D721Med (cell line): ENCODE data around the gene KRTAP4-9.
"Not testable (repeated sequence)": the region's sequence is repeated elsewhere in the genome, so short reads cannot be mapped to it uniquely, and the experiment has no call there.

Experiments
- DNase-seq: peaks from one replicate; pipeline ENCODE4 v3.0.0; 2011; ENCODE audit warnings: low spot score; ENCODE audit not compliant: insufficient read length
- FAIRE-seq: peaks from 2 replicates; lab custom pipeline; 2011; peaks lifted over from hg19 to GRCh38; lab: Jason Lieb, UNC
- TF ChIP-seq, protein P1 (sequence below): IDR thresholded peaks from 2 replicates; pipeline ENCODE4 v1.5.1; 2012; ENCODE audit warnings: mild to moderate bottlenecking, control low read depth; ENCODE audit not compliant: insufficient read depth; ENCODE audit errors: missing control alignments

Gene KRTAP4-9

DNA sequence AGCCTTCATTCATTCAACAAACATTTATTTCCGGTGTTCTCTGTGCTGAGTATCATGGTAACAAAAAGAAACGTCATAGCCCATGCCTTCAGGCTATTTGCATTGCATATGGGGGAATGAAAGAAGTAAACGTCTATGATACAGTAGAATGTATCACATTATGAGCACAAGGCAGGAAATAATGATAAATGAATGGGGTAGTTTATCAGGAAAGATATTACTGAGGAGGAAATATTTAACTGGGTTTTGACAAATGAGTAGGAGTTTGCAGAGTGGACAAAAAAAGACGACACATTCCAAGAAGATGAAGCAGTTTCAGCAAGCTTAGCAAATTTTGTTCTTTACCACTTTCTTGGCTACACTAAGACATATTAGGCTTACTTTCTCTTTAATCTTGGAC, 22.6 kb upstream of the KRTAP4-9 start:
- DNase-seq, result no peak
- TF ChIP-seq, protein P1, sequence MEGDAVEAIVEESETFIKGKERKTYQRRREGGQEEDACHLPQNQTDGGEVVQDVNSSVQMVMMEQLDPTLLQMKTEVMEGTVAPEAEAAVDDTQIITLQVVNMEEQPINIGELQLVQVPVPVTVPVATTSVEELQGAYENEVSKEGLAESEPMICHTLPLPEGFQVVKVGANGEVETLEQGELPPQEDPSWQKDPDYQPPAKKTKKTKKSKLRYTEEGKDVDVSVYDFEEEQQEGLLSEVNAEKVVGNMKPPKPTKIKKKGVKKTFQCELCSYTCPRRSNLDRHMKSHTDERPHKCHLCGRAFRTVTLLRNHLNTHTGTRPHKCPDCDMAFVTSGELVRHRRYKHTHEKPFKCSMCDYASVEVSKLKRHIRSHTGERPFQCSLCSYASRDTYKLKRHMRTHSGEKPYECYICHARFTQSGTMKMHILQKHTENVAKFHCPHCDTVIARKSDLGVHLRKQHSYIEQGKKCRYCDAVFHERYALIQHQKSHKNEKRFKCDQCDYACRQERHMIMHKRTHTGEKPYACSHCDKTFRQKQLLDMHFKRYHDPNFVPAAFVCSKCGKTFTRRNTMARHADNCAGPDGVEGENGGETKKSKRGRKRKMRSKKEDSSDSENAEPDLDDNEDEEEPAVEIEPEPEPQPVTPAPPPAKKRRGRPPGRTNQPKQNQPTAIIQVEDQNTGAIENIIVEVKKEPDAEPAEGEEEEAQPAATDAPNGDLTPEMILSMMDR, result no peak
- FAIRE-seq, result no peak

- not testable (repeated sequence) for DNase-seq, FAIRE-seq
These were observed 21.8 kb upstream of the KRTAP4-9 start for GRCh38 chr17:41083427-41083826.

- not testable (repeated sequence) for DNase-seq, FAIRE-seq
These were observed 20.9 kb upstream of the KRTAP4-9 start, which contains the start of gene KRTAP4-7 for GRCh38 chr17:41084100-41084856. Gene KRTAP4-7, plus strand, starts transcription at chr17:41084150. Its CDS starts 57 bp downstream, at chr17:41084207.

DNA sequence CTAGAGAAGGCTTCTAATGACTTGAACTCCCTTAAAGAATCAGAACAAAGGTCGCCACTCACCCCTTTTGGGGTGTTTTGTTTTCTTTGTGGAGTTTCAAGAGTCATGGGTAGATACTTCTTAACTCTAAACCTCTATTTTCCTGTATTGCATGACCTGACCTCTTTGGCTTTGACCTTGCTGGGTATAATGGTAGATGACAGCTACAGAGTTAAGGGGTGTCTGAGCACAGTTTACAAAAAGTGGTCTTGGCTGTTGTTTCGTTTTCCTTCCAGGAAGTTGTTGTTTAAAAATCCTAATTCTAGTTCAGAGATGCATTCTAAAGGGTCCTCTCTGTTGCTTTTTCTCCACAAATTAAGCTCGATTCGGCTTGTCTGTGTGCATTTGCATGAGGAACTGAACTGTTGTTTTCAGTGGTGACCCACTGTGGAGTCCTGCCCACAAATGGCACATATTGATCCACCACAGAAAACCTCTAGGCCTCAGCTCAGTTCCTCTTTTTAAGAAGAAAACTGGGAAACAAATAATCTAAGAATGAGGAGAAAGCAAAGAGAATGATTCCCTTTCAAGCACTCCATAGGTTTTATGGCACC, 16.3 kb upstream of the KRTAP4-9 start:
- not testable (repeated sequence) for DNase-seq, FAIRE-seq

- FAIRE-seq, result no peak
- TF ChIP-seq, protein P1, result no peak
These were observed 9.1 kb upstream of the KRTAP4-9 start for GRCh38 chr17:41096055-41096454.

DNA sequence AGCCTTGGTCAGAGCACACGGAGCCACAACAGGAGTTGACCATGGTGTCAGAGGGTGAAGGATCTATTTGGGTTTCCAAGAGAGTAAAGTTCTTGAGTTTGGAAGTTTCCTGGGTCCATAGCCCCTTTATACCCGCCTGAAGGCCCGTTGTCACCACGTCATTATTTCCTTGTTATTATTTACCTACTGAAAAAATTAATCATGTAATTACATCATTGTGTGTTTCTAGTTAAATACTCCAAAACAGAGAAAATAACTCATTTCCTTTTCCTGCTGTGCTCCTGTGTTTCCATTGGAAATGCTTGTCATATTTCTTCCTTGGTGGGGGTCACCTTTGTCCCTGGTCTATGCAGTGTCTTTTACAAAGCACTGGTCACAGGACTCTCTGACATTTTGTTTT, 7.1 kb upstream of the KRTAP4-9 start, which contains the start of gene KRTAP4-8:
Gene KRTAP4-8 (minus strand): TSS at position 101 of the 400 bp plus-strand sequence. CDS start 58 bp downstream, at position 43.
- TF ChIP-seq, protein P1, result no peak
- FAIRE-seq (no peak), DNase-seq (no peak)

More at GRCh38 chr17:41096055-41096454, 9.1 kb upstream of the KRTAP4-9 start:
- DNase-seq, result no peak

DNA sequence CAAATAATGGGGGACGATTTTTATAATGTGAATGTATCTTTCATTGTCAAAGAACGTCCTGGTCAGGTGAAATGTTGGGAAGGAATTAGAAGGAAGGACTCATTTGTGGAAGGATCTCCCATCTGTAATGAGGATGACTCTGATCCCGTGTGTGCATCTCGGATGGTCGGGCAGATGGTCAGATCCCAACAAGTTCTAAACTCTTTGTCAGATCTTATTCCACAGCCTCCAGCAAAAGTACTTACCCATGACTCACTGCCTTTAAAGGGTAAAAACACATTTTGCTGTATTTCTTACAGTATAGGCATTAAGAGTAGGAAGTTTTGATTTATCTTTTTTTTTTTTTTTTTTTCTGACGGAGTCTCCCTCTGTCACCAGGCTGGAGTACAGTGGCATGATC, 6.7 kb upstream of the KRTAP4-9 start:
- FAIRE-seq, result no peak
- TF ChIP-seq, protein P1, result no peak
- DNase-seq, result no peak

DNA sequence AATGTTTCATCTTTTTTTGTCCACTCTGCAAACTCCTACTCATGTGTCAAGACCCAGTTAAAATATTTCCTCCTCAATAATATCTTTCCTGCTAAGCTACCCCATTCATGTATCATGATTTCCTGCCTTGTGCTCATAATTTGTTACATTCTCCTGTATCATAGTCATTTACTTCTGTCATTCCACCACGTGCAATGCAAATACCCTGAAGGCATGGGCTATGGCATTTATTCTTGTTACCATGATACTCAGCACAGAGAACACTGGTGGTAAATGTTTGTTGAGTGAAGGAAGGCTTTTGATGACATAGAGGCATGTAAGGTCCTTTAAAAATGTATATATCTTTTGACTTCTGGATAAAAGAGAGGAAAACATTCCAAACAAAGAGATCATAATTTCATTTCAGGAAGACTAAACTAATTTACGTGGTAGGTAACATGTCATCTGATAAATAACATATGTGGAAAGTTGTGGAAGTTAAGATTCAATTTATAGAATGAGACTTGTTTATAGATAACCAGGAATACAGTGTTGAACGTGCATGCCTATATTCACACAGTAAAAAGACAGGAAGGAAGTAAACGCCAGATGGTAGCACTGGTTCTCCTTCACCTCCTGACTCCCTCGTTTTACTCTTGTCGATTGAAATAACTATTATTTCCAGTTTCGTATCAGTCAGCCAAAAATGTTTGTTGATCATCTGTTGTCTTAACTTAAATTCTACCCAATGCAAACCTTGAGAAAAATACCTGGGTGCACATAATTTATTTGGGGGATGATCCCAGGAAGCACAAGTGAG, 5.3 kb upstream of the KRTAP4-9 start:
- not testable (repeated sequence) for FAIRE-seq, DNase-seq

DNA sequence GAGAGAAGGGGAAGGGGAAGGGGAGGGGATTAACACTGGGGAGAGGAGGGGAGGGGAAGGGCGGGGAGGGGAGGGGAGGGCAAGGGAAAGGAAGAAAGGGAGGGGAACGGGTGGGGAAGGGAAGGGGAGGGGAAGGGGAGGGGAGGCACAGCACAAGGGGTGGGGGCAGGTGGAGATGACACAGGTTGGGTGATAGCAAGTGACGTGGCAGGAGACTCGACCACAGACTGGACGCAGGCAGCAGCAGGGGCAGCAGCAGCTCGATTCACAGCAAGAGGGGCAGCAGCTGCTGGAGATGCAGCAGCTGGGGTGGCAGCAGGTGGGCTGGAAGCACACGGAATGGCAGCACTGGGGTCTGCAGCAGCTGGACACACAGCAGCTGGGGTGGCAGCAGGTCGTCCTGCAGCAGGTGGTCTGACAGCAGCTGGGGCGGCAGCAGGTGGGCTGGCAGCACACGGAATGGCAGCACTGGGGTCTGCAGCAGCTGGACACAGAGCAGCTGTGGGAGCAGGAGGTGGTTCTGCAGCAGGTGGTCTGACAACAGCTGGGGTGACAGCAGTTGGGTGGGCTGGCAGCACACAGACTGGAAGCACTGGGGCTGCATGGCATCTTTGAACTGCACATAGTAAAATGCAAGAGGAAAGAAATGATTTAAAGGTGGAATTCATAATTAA, 3.5 kb upstream of the KRTAP4-9 start, which contains the start of gene KRTAP4-16:
Gene KRTAP4-16 (minus strand): TSS at position 624 of the 674 bp plus-strand sequence. CDS start 0 bp downstream, at position 624.
- no peak for FAIRE-seq
- no peak for DNase-seq
- TF ChIP-seq, protein P1, result no peak
